ENCODE results near the gene MAB21L1.

Gene MAB21L1

DNA sequence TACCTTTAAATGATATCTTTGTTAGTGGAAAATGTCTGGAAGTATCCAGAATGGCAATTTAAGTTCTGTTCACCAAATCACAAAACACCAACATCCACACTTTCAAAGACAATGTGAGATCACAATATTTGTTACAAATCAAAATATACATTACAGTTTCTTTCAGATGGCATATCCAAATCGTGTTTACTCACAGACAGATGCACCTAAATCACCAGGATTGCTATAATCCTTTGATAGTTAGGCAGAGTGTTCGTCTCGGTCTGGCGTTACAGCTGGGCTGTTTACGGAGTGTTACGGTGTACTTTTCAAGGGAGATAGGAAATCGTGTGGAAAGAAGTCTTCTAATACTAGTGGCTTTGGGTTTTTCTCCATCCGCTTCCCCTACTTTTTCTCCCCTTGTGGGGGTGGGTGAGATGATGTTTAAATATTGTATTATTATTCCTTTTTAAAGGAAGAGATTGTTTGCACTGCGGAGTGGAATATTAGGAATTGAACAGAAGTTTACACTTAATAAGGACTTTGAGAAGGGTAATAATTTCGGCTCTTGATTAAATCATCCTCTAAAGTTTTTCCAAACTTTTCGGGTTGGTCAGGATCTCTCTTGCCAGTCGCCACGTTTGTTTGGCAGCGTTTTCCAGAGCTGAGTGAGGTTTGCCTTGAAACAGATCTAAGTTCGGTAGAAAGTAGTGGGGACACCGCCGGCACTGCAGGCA is 1.8 kb downstream of the MAB21L1 start:
- no peak overlapping the region for H3K4me3 ChIP-seq (ENCODE audit: low read depth, low read length)
- TF ChIP-seq CTCF (IDR thresholded peaks at IDR 0.05; ENCODE audit: low read depth, low read length) = no peak

GRCh38 chr13:35473802-35474201 is 2.7 kb downstream of the MAB21L1 start:
- no peak overlapping the region for H3K4me3 ChIP-seq (ENCODE audit: low read depth, low read length)
- TF ChIP-seq CTCF (IDR thresholded peaks at IDR 0.05; ENCODE audit: low read depth, low read length) = no peak

DNA sequence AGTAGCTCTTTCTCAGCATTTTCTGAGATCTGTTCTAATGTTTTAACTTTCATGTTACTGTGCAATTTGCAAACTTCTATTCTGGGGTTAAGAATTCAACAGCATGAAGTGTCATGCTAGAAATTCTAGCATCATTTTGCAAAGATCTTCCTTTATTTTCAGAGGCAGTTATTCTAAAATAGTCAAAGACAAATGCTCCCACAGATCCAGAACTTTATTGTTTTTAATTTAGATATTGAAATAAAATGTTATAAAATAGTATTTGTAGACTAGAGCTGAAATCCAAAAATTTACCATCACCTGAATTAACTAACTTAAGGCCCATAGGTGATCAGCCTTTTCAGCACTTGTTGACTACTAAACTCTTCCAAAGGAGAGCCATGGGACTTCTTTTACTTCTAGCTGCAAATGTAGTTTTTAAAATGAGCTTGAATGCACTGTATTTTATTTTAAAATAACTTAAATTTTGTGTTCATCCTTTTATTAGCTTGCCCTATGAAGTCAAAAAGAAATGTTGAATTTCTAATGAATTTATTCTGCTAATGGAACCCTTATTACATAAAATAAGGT is 3.2 kb downstream of the MAB21L1 start:
- TF ChIP-seq CTCF (IDR thresholded peaks at IDR 0.05; ENCODE audit: low read depth, low read length) = no peak
- no peak overlapping the region for H3K4me3 ChIP-seq (ENCODE audit: low read depth, low read length)

GRCh38 chr13:35472323-35472881 is 4.1 kb downstream of the MAB21L1 start:
- TF ChIP-seq CTCF (IDR thresholded peaks at IDR 0.05; ENCODE audit: low read depth, low read length) = no peak
- H3K4me3 ChIP-seq (ENCODE audit: low read depth, low read length) = no peak overlapping the region

GRCh38 chr13:35471706-35472322 is 4.7 kb downstream of the MAB21L1 start:
- TF ChIP-seq CTCF (IDR thresholded peaks at IDR 0.05; ENCODE audit: low read depth, low read length) = no peak
- no peak overlapping the region for H3K4me3 ChIP-seq (ENCODE audit: low read depth, low read length)

GRCh38 chr13:35470671-35471661 is 5.5 kb downstream of the MAB21L1 start:
- no peak overlapping the region for H3K4me3 ChIP-seq (ENCODE audit: low read depth, low read length)
- TF ChIP-seq CTCF (IDR thresholded peaks at IDR 0.05; ENCODE audit: low read depth, low read length) = no peak
